AG09319 (cell line): ENCODE results near the gene FBN1.

Experiments
- DNase-seq: peaks from one replicate; pipeline ENCODE4 v3.0.0-alpha.2; 2010; ENCODE audit warnings: low read depth; ENCODE audit errors: extremely low read depth
- CTCF ChIP-seq: IDR thresholded peaks from 2 replicates; pipeline ENCODE4 v1.5.1; 2011; ENCODE audit warnings: low read depth, mild to moderate bottlenecking, inconsistent platforms, low read length, moderate library complexity

The FBN1 gene

GRCh38 chr15:48614051-48614450 is 31.5 kb downstream of the FBN1 start:
- DNase-seq = no peak
- no peak for TF ChIP-seq CTCF

- TF ChIP-seq CTCF = no peak
- no peak for DNase-seq
Measured at GRCh38 chr15:48609486-48609885, 36.0 kb downstream of the FBN1 start.

- no peak for DNase-seq
- TF ChIP-seq CTCF = no peak
Measured at GRCh38 chr15:48607846-48608245, 37.7 kb downstream of the FBN1 start.

- DNase-seq = no peak
- TF ChIP-seq CTCF = no peak
Measured at GRCh38 chr15:48604567-48604966, 40.9 kb downstream of the FBN1 start.

- DNase-seq = no peak
- TF ChIP-seq CTCF = no peak
Measured at GRCh38 chr15:48603922-48604321, 41.6 kb downstream of the FBN1 start.

- no peak for TF ChIP-seq CTCF
- no peak for DNase-seq
Measured at GRCh38 chr15:48603123-48603500, 42.4 kb downstream of the FBN1 start.

GRCh38 chr15:48602358-48603122 is 43.0 kb downstream of the FBN1 start:
- DNase-seq = no peak
- TF ChIP-seq CTCF = no peak
